Measurements from ENCODE around the gene MIAT.

Gene MIAT

DNA sequence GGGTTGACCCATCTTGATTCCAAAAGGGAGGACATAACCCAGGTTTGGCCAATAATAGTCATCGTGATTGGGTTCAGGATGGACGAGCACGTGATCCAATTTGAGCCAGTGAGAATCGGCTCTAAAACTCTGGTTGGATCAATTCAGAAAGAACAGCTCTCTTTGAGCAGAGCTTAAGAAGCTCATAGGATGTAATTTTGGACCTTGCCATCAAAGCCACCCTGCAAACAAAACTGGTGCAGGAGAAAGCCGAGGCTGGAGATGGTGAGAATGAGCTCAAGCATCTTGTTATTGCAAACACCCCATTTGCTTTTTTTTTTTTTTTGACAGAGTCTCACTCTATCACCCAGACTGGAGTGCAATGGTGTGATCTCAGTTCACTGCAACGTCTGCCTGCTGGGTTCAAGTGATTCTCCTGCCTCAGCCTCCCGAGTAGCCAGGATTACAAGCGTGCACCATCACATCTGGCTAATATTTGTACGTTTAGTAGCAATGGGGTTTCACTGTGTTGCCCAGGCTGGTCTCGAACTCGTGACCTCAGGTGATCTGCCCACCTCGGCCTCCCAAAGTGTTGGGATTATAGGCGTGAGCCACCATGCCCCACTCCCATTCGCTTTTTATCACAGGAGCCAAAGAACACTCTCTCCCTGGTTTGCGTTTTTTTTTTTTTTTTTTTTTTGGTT lies 13.8 kb upstream of the MIAT start:
- H2AFZ ChIP-seq (ENCODE audit: low read length), result peak overlapping the region; percentile 55
- H3K9me2 ChIP-seq (replicated peaks; ENCODE audit: insufficient read depth, low read length), result no peaks in the 10 kb centered on the region
- H3F3A ChIP-seq (ENCODE audit: insufficient read depth, low read length), result peaks cover 30% of the 10 kb centered on the region
- no peaks in the 10 kb centered on the region for H4K20me1 ChIP-seq (ENCODE audit: insufficient read depth, low read length)
- no peak for DNase-seq
- H3K9me3 ChIP-seq (replicated peaks; ENCODE audit: insufficient read depth, low read length), result no peaks in the 10 kb centered on the region
- no peaks in the 10 kb centered on the region for H3K36me3 ChIP-seq (replicated peaks; ENCODE audit: insufficient read depth, low read length)
- peak overlapping the region; percentile 62; the same call in 1 of the 2 replicates for H3K4me2 ChIP-seq (ENCODE audit: low read depth, low read length)
- H3K4me1 ChIP-seq (ENCODE audit: low read length), result peaks cover 63% of the 10 kb centered on the region
- no peaks in the 10 kb centered on the region for H3K27me3 ChIP-seq (replicated peaks; ENCODE audit: insufficient read depth, low read length)
- TF ChIP-seq, protein P1, sequence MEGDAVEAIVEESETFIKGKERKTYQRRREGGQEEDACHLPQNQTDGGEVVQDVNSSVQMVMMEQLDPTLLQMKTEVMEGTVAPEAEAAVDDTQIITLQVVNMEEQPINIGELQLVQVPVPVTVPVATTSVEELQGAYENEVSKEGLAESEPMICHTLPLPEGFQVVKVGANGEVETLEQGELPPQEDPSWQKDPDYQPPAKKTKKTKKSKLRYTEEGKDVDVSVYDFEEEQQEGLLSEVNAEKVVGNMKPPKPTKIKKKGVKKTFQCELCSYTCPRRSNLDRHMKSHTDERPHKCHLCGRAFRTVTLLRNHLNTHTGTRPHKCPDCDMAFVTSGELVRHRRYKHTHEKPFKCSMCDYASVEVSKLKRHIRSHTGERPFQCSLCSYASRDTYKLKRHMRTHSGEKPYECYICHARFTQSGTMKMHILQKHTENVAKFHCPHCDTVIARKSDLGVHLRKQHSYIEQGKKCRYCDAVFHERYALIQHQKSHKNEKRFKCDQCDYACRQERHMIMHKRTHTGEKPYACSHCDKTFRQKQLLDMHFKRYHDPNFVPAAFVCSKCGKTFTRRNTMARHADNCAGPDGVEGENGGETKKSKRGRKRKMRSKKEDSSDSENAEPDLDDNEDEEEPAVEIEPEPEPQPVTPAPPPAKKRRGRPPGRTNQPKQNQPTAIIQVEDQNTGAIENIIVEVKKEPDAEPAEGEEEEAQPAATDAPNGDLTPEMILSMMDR (IDR thresholded peaks at IDR 0.05; ENCODE audit: low read length), result no peak
- TF ChIP-seq EZH2phosphoT487 (IDR thresholded peaks at IDR 0.05; ENCODE audit: low read length), result no peak
- no peak for TF ChIP-seq EZH2 (optimal IDR thresholded peaks at IDR 0.05; ENCODE audit: low read depth, low read length)
- no peak overlapping the region; the same call in 1 of the 2 replicates for H3K9ac ChIP-seq (ENCODE audit: low read length)
- peak overlapping the region; percentile 73; the same call in 1 of the 2 replicates for H3K27ac ChIP-seq (ENCODE audit: low read length)
- 0 out of 2 replicates have a peak, but pooled peaks cover 4% of the 10 kb centered on the region for H3K79me2 ChIP-seq (ENCODE audit: low read length)
- no peak overlapping the region for H3K4me3 ChIP-seq (ENCODE audit: low read length)

GRCh38 chr22:26646158-26646557 lies 11.2 kb upstream of the MIAT start:
- TF ChIP-seq EZH2phosphoT487 (IDR thresholded peaks at IDR 0.05; ENCODE audit: low read length) (no peak), EZH2 (optimal IDR thresholded peaks at IDR 0.05; ENCODE audit: low read depth, low read length) (no peak)
- no peaks in the 10 kb centered on the region for H3K9me2 ChIP-seq (replicated peaks; ENCODE audit: insufficient read depth, low read length)
- H3K9me3 ChIP-seq (replicated peaks; ENCODE audit: insufficient read depth, low read length), result no peaks in the 10 kb centered on the region
- no peaks in the 10 kb centered on the region for H3K27me3 ChIP-seq (replicated peaks; ENCODE audit: insufficient read depth, low read length)
- no peak overlapping the region for H3K27ac ChIP-seq (ENCODE audit: low read length)
- no peaks in the 10 kb centered on the region for H3K36me3 ChIP-seq (replicated peaks; ENCODE audit: insufficient read depth, low read length)
- peaks cover 70% of the 10 kb centered on the region for H3K4me1 ChIP-seq (ENCODE audit: low read length)
- no peak overlapping the region for H3K4me3 ChIP-seq (ENCODE audit: low read length)
- H3K79me2 ChIP-seq (ENCODE audit: low read length), result 0 out of 2 replicates have a peak, but pooled peaks cover 4% of the 10 kb centered on the region
- H2AFZ ChIP-seq (ENCODE audit: low read length), result no peak overlapping the region
- H3F3A ChIP-seq (ENCODE audit: insufficient read depth, low read length), result peaks cover 30% of the 10 kb centered on the region
- H3K4me2 ChIP-seq (ENCODE audit: low read depth, low read length), result no peak overlapping the region
- H4K20me1 ChIP-seq (ENCODE audit: insufficient read depth, low read length), result no peaks in the 10 kb centered on the region
- no peak for DNase-seq
- H3K9ac ChIP-seq (ENCODE audit: low read length), result no peak overlapping the region

DNA sequence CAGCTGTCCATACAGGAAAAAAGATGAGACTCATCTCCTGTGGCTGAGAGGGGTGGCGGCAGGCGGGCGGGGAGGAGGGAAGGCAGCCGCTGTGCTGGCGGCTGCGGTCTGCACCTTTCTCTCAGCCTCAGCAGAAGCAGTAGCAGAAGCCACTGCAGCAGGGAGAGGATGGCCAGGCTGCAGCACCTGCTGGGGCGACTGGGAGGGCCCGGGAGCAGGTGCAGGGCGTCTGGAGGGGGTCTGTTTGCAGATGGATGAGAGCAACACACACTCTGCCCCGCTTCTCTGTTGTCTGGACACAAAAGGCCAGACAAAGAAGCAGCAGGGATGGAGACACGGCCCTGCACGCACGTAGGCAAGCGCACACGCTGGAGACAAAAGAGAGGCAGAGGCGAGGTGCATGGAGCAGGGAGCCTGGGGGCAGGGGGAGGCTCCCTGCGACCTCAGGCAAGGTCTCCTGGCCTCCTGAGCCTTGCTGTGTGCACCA lies 9.3 kb upstream of the MIAT start:
- no peak for TF ChIP-seq EZH2phosphoT487 (IDR thresholded peaks at IDR 0.05; ENCODE audit: low read length)
- TF ChIP-seq, protein P1 (IDR thresholded peaks at IDR 0.05; ENCODE audit: low read length), result no peak
- no peak for TF ChIP-seq EZH2 (optimal IDR thresholded peaks at IDR 0.05; ENCODE audit: low read depth, low read length)
- no peaks in the 10 kb centered on the region for H3K36me3 ChIP-seq (replicated peaks; ENCODE audit: insufficient read depth, low read length)
- H3F3A ChIP-seq (ENCODE audit: insufficient read depth, low read length), result peaks cover 20% of the 10 kb centered on the region
- H3K9me2 ChIP-seq (replicated peaks; ENCODE audit: insufficient read depth, low read length), result no peaks in the 10 kb centered on the region
- H3K9ac ChIP-seq (ENCODE audit: low read length), result no peak overlapping the region; the same call in 1 of the 2 replicates
- H3K4me1 ChIP-seq (ENCODE audit: low read length), result peaks cover 51% of the 10 kb centered on the region
- no peaks in the 10 kb centered on the region for H4K20me1 ChIP-seq (ENCODE audit: insufficient read depth, low read length)
- H3K27ac ChIP-seq (ENCODE audit: low read length), result peak overlapping the region; percentile 44; the same call in 1 of the 2 replicates
- peak overlapping the region; percentile 70; the same call in 1 of the 2 replicates for H3K4me2 ChIP-seq (ENCODE audit: low read depth, low read length)
- H3K27me3 ChIP-seq (replicated peaks; ENCODE audit: insufficient read depth, low read length), result no peaks in the 10 kb centered on the region
- peak; percentile 79 for DNase-seq
- H2AFZ ChIP-seq (ENCODE audit: low read length), result peak overlapping the region; percentile 66
- H3K79me2 ChIP-seq (ENCODE audit: low read length), result 0 out of 2 replicates have a peak, but pooled peaks cover 4% of the 10 kb centered on the region
- H3K9me3 ChIP-seq (replicated peaks; ENCODE audit: insufficient read depth, low read length), result no peaks in the 10 kb centered on the region
- H3K4me3 ChIP-seq (ENCODE audit: low read length), result 0 out of 2 replicates have a peak overlapping the region, but pooled peaks have one; percentile 25
